Progenitor cell of endocrine pancreas (in vitro differentiated cells): ENCODE measurements around the gene FFAR4. TPM values are rescaled to one million over a fixed set of nuclear protein-coding genes. Genes with fewer than 3 reads are reported as not detected.

ENCODE experiments used
- DNase-seq: peaks from one replicate; pipeline ENCODE4 v3.0.0; 2021; ENCODE audit warnings: low spot score; ENCODE audit not compliant: unreplicated experiment
- H3K27ac Mint-ChIP-seq: 2 replicates; pipeline ENCODE4 v1.8.0; 2021; ENCODE audit warnings: mild to moderate bottlenecking, moderate library complexity, mixed read lengths
- H3K27me3 Mint-ChIP-seq: 2 replicates; pipeline ENCODE4 v1.8.0; 2021; ENCODE audit warnings: mixed read lengths
- H3K36me3 Mint-ChIP-seq: 2 replicates; pipeline ENCODE4 v1.8.0; 2022; ENCODE audit warnings: mixed read lengths; ENCODE audit not compliant: insufficient read depth
- H3K4me1 Mint-ChIP-seq: 2 replicates; pipeline ENCODE4 v1.8.0; 2021; ENCODE audit warnings: low read depth, mixed read lengths
- H3K4me3 Mint-ChIP-seq: 2 replicates; pipeline ENCODE4 v1.8.0; 2021; ENCODE audit warnings: low read depth, mild to moderate bottlenecking, moderate library complexity, mixed read lengths
- H3K9me3 Mint-ChIP-seq: 2 replicates; pipeline ENCODE4 v1.8.0; 2021; ENCODE audit warnings: low read depth, mixed read lengths
- CTCF ChIP-seq: fragments of 200-600 bp; sonication (generic); IDR thresholded peaks from one replicate; pipeline ENCODE4 v1.5.0; 2021; ENCODE audit warnings: antibody characterized with exemption, mild to moderate bottlenecking; ENCODE audit not compliant: unreplicated experiment
- total RNA-seq: library from RNA; stranded (reverse); gene quantifications from 2 replicates; pipeline ENCODE4 v1.2.1, GENCODE V29; 2021

The FFAR4 gene
- total RNA-seq, 1 donor from 2014 or later: 0.07 TPM

DNA sequence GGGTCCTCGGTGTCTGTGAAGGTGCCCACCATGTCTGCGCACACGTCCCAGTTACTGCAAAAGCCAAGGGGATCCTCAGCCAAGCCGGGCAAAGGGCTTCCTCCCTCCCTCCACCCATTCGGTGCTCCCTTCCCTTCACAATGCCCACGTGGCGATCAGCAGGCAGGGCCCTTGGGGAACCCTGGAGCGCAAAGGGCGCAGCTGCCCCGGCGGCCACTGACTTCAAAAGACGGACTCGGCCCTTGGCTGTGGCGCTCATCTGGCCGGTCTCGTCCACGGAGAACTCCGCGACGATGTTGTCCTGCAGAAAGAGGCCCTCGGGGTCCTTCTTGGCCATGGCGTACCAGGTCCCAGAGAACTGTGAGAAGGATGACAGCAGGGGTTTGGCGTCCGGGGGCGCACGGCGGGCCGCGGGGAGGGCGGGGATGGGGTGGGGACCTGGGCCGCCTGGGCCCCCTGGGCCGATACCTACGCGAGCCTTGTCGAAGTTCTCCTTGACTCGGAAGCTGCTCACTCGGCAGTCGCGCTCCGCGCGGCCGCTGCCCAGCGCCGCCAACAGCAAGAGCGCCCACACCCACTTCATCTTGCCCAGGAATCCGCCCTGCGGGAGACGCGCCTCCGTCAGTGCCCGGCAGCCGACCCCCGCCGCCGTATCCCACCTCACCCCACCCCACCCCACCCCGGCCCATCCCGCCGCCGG is 34.1 kb downstream of the FFAR4 start:
- no peak for TF ChIP-seq CTCF
- Mint-ChIP-seq H3K4me3 (peak overlapping the region; percentile 62), H3K27me3 (peaks cover 56% of the 10 kb centered on the region), H3K9me3 (no peaks in the 10 kb centered on the region), H3K4me1 (peaks cover 7% of the 10 kb centered on the region), H3K36me3 (no peaks in the 10 kb centered on the region), H3K27ac (peak overlapping the region; percentile 49)
- DNase-seq: no peak

DNA sequence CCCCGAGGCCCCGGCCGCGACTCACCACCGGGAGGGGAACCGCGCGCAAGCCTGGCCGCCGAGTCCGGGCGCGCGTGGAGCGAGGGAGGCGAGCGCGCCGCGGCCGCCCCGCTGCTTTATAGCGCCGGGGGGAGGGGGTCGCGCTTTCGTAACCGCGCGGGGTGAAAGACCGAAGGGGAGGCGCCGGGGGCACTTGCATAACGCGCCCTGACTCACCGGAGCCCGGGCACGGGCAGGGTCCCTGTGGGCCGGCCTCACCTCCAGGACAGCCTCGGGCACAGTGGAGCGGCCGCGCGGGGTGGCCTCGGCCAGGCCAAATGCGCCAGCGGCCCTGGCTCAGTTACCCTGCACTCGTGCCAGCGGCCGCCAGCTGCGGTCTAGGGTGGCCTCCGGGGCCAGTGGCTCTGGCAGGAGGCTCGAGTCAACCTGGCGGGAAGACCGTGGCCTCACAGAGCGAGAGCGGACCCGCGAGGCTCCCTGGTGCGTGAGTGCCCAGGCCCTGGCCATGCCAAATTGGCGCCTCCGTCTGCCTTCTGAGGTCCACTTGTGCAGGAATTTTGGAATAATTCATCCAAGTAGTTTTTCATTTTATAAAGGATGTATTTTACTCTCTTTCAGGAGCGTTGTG is 34.8 kb downstream of the FFAR4 start, which contains the start of gene RBP4:
Gene RBP4 (minus strand): TSS at position 90 of the 628 bp plus-strand sequence. CDS start 207 bp downstream, outside the sequence.
- Mint-ChIP-seq H3K4me3 (peak within 1 kb of the TSS; percentile 62), H3K4me1 (peaks cover 7% of the 10 kb centered on the region), H3K27me3 (peaks cover 59% of the 10 kb centered on the region), H3K36me3 (no peaks in the 10 kb centered on the region), H3K9me3 (no peaks in the 10 kb centered on the region), H3K27ac (peak within 1 kb of the TSS; percentile 49)
- DNase-seq: no peak
- no peak for TF ChIP-seq CTCF

- Mint-ChIP-seq H3K4me3 (peak overlapping the region; percentile 59), H3K27ac (no peak overlapping the region), H3K27me3 (peaks cover 59% of the 10 kb centered on the region), H3K9me3 (no peaks in the 10 kb centered on the region), H3K4me1 (peaks cover 7% of the 10 kb centered on the region), H3K36me3 (no peaks in the 10 kb centered on the region)
- DNase-seq: no peak
- TF ChIP-seq CTCF: no peak
Observed at GRCh38 chr10:93601774-93602162, 35.3 kb downstream of the FFAR4 start.

- H3K4me1 Mint-ChIP-seq: peaks cover 7% of the 10 kb centered on the region
- H3K27me3 Mint-ChIP-seq: peaks cover 58% of the 10 kb centered on the region
- DNase-seq: no peak
- H3K36me3 Mint-ChIP-seq: no peaks in the 10 kb centered on the region
- no peak for TF ChIP-seq CTCF
- no peak overlapping the region for H3K27ac Mint-ChIP-seq
- H3K4me3 Mint-ChIP-seq: no peak overlapping the region
- H3K9me3 Mint-ChIP-seq: no peaks in the 10 kb centered on the region
Observed at GRCh38 chr10:93603023-93603422, 36.6 kb downstream of the FFAR4 start.

DNA sequence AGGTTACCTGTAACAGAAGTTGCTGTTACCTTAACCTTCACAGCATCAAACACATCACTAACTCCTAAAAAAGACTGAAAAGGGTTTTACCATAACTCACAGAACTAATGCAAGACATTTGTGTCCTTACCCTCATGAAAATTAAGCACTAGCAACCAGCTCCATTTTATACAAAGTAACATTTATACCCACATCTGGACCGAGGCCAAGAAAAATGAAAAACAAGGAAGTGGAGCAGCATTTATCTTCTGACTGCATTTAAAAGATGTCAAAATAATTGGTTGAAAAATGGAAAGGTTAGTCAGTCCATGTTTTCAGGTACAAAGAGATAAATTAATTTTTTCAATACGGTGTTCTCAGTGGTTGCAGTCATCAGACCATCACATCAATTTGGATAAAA is 37.7 kb downstream of the FFAR4 start:
- TF ChIP-seq CTCF: no peak
- Mint-ChIP-seq H3K27ac (no peak overlapping the region), H3K4me3 (no peak overlapping the region), H3K27me3 (peaks cover 53% of the 10 kb centered on the region), H3K9me3 (no peaks in the 10 kb centered on the region), H3K4me1 (peaks cover 7% of the 10 kb centered on the region), H3K36me3 (no peaks in the 10 kb centered on the region)
- DNase-seq: no peak
